GM12801 (cell line): ENCODE results near the gene LIN52.

ENCODE experiments used
- CTCF ChIP-seq: IDR thresholded peaks from one replicate; pipeline ENCODE4 v1.5.1; 2011; ENCODE audit warnings: control low read depth; ENCODE audit not compliant: insufficient read length; ENCODE audit errors: extremely low read depth

Gene LIN52

GRCh38 chr14:74126315-74127013 is 41.7 kb downstream of the LIN52 start:
- TF ChIP-seq CTCF = no peak

- no peak for TF ChIP-seq CTCF
Observed at GRCh38 chr14:74127634-74128033, 42.9 kb downstream of the LIN52 start.

GRCh38 chr14:74133833-74134481 is 49.2 kb downstream of the LIN52 start:
- TF ChIP-seq CTCF = no peak

- TF ChIP-seq CTCF = no peak
Observed at GRCh38 chr14:74134484-74134883, 49.7 kb downstream of the LIN52 start.

GRCh38 chr14:74135426-74135825 is 50.7 kb downstream of the LIN52 start:
- TF ChIP-seq CTCF = no peak

- no peak for TF ChIP-seq CTCF
Observed at GRCh38 chr14:74140374-74140850, 55.7 kb downstream of the LIN52 start.

- no peak for TF ChIP-seq CTCF
Observed at GRCh38 chr14:74141703-74142102, 56.9 kb downstream of the LIN52 start.
